ENCODE data around the gene EYA2.

EYA2 gene

DNA sequence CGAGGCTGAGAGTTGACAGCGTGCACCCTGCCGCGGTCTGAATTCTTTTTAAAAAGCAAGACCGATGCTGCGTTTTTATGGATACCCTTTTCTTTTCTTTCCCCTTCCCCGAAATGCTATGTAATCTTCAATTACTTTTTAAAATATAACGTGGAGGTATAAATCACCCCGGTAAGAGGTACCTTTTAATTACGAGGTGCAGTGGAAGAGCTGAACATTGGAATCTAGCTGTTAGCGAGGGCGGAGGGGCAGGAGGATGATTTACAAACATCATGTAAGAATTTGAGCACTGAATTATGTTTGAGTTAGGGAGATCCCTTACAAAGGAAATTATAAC is 1.2 kb downstream of the EYA2 start:
- peaks cover 25% of the 10 kb centered on the region; the same call in 1 of the 2 replicates for H3K4me1 ChIP-seq (ENCODE audit: insufficient read depth, low read length)
- H3K9ac ChIP-seq (ENCODE audit: low read depth, low read length) = no peak overlapping the region
- WGBS = 11% methylated on average over 11 of the region's 12 CpGs
- H3K27ac ChIP-seq (ENCODE audit: low read depth, low read length) = no peak overlapping the region
- H3K36me3 ChIP-seq (ENCODE audit: insufficient read depth, low read length) = no peaks in the 10 kb centered on the region
- H3K4me3 ChIP-seq (ENCODE audit: low read length) = peak overlapping the region; percentile 57
- H3K9me3 ChIP-seq (ENCODE audit: insufficient read depth, low read depth, low read length) = no peaks in the 10 kb centered on the region
- H3K27me3 ChIP-seq (ENCODE audit: insufficient read depth, low read length) = peaks cover 58% of the 10 kb centered on the region

GRCh38 chr20:46897328-46897880 is 2.8 kb downstream of the EYA2 start:
- Histone ChIP-seq H3K9me3 (ENCODE audit: insufficient read depth, low read depth, low read length) (no peaks in the 10 kb centered on the region), H3K4me3 (ENCODE audit: low read length) (no peak overlapping the region), H3K36me3 (ENCODE audit: insufficient read depth, low read length) (no peaks in the 10 kb centered on the region), H3K9ac (ENCODE audit: low read depth, low read length) (no peak overlapping the region), H3K27ac (ENCODE audit: low read depth, low read length) (no peak overlapping the region), H3K4me1 (ENCODE audit: insufficient read depth, low read length) (peaks cover 25% of the 10 kb centered on the region; the same call in 1 of the 2 replicates), H3K27me3 (ENCODE audit: insufficient read depth, low read length) (peaks cover 58% of the 10 kb centered on the region)
- 91% methylated on average over 16 of the region's 16 CpGs for WGBS

DNA sequence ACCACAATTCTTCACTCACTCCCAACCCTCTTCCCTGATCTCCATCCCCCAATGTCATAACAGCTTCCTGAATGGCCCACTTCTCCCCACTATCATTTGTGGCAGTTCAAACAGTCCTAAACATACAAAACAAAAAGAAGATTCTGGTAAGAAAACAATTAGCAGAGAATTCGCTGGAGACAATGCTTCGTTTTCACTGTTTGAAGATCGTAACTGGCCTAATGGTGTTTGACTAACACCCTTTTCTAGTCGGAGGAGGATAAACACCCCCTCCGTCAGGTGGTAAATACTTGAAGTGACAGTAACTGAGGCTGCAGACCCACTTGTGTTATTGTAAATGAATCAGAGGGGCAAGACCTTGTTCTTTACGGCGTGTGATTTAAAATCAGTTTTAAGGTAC is 3.8 kb downstream of the EYA2 start:
- Histone ChIP-seq H3K9ac (ENCODE audit: low read depth, low read length) (no peak overlapping the region), H3K9me3 (ENCODE audit: insufficient read depth, low read depth, low read length) (no peaks in the 10 kb centered on the region), H3K36me3 (ENCODE audit: insufficient read depth, low read length) (no peaks in the 10 kb centered on the region), H3K4me1 (ENCODE audit: insufficient read depth, low read length) (peaks cover 25% of the 10 kb centered on the region; the same call in 1 of the 2 replicates), H3K4me3 (ENCODE audit: low read length) (no peak overlapping the region), H3K27me3 (ENCODE audit: insufficient read depth, low read length) (peaks cover 49% of the 10 kb centered on the region), H3K27ac (ENCODE audit: low read depth, low read length) (no peak overlapping the region)
- WGBS = 58% methylated on average over 7 of the region's 7 CpGs

- H3K9me3 ChIP-seq (ENCODE audit: insufficient read depth, low read depth, low read length) = no peaks in the 10 kb centered on the region
Measured at GRCh38 chr20:46899621-46900020, 5.0 kb downstream of the EYA2 start.

DNA sequence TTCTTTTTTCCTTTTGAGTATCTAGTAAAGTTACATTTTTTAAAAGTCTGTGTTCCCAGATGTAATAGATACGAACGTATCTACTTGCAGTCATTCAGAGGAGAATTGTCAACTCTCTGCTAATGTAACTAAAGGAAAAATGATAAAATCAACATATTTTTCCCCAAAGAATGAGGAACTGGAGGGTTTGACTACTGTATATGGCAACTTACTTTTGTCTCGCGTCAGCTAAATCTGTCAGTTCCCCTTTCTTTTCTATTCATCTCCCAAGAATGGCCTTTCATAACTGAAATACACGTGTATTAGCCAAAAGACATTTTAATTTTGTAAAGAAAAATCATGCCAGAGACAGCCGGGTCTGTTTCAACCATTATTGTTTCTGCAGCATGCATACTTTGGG is 5.4 kb downstream of the EYA2 start:
- Histone ChIP-seq H3K4me3 (ENCODE audit: low read length) (no peak overlapping the region), H3K27ac (ENCODE audit: low read depth, low read length) (no peak overlapping the region), H3K27me3 (ENCODE audit: insufficient read depth, low read length) (peaks cover 36% of the 10 kb centered on the region), H3K9me3 (ENCODE audit: insufficient read depth, low read depth, low read length) (no peaks in the 10 kb centered on the region), H3K9ac (ENCODE audit: low read depth, low read length) (no peak overlapping the region), H3K36me3 (ENCODE audit: insufficient read depth, low read length) (no peaks in the 10 kb centered on the region), H3K4me1 (ENCODE audit: insufficient read depth, low read length) (peaks cover 22% of the 10 kb centered on the region; the same call in 1 of the 2 replicates)
- 95% methylated on average over 6 of the region's 6 CpGs for WGBS

More at GRCh38 chr20:46899621-46900020, 5.0 kb downstream of the EYA2 start:
- no peaks in the 10 kb centered on the region for H3K36me3 ChIP-seq (ENCODE audit: insufficient read depth, low read length)
- peaks cover 22% of the 10 kb centered on the region; the same call in 1 of the 2 replicates for H3K4me1 ChIP-seq (ENCODE audit: insufficient read depth, low read length)
- WGBS = 90% methylated on average over 11 of the region's 11 CpGs
- H3K9ac ChIP-seq (ENCODE audit: low read depth, low read length) = no peak overlapping the region
- H3K27ac ChIP-seq (ENCODE audit: low read depth, low read length) = no peak overlapping the region
- no peak overlapping the region for H3K4me3 ChIP-seq (ENCODE audit: low read length)
- H3K27me3 ChIP-seq (ENCODE audit: insufficient read depth, low read length) = peaks cover 40% of the 10 kb centered on the region

DNA sequence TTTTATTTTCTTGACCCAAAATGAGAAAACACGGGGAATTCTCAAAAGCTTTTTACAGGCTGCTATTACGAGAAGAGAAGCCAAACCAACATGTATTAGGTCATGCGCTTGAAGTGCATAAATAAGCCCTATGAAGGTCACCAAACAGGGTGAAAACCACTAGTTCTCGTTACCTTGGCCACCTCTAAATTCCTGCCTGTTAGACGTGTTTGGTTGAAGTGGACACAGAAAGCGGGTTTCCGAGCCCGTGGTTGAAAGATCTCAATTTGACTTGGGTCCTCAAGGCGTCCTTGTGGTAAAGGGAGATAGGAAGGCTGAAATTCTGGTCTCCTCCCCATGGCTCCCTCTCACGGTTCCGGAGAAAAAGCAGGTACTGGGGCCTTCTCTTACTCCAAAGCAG is 6.2 kb downstream of the EYA2 start:
- Histone ChIP-seq H3K27me3 (ENCODE audit: insufficient read depth, low read length) (peaks cover 29% of the 10 kb centered on the region), H3K9ac (ENCODE audit: low read depth, low read length) (no peak overlapping the region), H3K4me3 (ENCODE audit: low read length) (no peak overlapping the region), H3K27ac (ENCODE audit: low read depth, low read length) (no peak overlapping the region), H3K36me3 (ENCODE audit: insufficient read depth, low read length) (no peaks in the 10 kb centered on the region), H3K4me1 (ENCODE audit: insufficient read depth, low read length) (peaks cover 19% of the 10 kb centered on the region; the same call in 1 of the 2 replicates), H3K9me3 (ENCODE audit: insufficient read depth, low read depth, low read length) (no peaks in the 10 kb centered on the region)
- WGBS = 90% methylated on average over 11 of the region's 11 CpGs

- H3K36me3 ChIP-seq (ENCODE audit: insufficient read depth, low read length) = no peaks in the 10 kb centered on the region
- WGBS = 84% methylated on average over 13 of the region's 13 CpGs
- H3K27me3 ChIP-seq (ENCODE audit: insufficient read depth, low read length) = peaks cover 21% of the 10 kb centered on the region
Measured at GRCh38 chr20:46901638-46902037, 7.0 kb downstream of the EYA2 start.

DNA sequence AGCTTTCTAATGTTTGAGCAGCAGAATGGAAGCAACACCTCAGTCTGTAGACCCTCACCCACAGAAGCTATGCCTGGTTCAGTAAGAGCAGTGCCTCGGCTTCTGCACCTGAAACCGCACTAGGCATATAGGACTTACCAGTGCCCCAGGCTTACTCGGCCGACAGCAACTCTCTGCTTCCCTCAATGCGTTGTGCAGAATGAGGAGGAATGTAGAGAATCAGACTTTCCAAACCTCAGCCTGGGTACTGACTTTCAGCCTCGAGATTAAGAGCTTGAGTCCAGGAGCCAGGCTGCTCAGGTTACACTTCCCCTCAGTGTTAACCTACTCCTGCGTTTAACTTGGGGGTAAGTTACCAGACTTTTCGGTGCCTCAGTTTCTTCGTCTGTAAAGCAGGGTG is 8.6 kb downstream of the EYA2 start:
- 83% methylated on average over 9 of the region's 9 CpGs for WGBS
- no peaks in the 10 kb centered on the region for H3K36me3 ChIP-seq (ENCODE audit: insufficient read depth, low read length)
- H3K27me3 ChIP-seq (ENCODE audit: insufficient read depth, low read length) = peaks cover 5% of the 10 kb centered on the region; the same call in 1 of the 2 replicates
- H3K27ac ChIP-seq (ENCODE audit: low read depth, low read length) = no peak overlapping the region
- H3K9me3 ChIP-seq (ENCODE audit: insufficient read depth, low read depth, low read length) = no peaks in the 10 kb centered on the region
- peaks cover 2% of the 10 kb centered on the region; the same call in 1 of the 2 replicates for H3K4me1 ChIP-seq (ENCODE audit: insufficient read depth, low read length)
- H3K4me3 ChIP-seq (ENCODE audit: low read length) = no peak overlapping the region
- no peak overlapping the region for H3K9ac ChIP-seq (ENCODE audit: low read depth, low read length)

More at GRCh38 chr20:46901638-46902037, 7.0 kb downstream of the EYA2 start:
- Histone ChIP-seq H3K9ac (ENCODE audit: low read depth, low read length) (no peak overlapping the region), H3K9me3 (ENCODE audit: insufficient read depth, low read depth, low read length) (no peaks in the 10 kb centered on the region), H3K4me1 (ENCODE audit: insufficient read depth, low read length) (peaks cover 15% of the 10 kb centered on the region; the same call in 1 of the 2 replicates), H3K4me3 (ENCODE audit: low read length) (no peak overlapping the region), H3K27ac (ENCODE audit: low read depth, low read length) (no peak overlapping the region)

DNA sequence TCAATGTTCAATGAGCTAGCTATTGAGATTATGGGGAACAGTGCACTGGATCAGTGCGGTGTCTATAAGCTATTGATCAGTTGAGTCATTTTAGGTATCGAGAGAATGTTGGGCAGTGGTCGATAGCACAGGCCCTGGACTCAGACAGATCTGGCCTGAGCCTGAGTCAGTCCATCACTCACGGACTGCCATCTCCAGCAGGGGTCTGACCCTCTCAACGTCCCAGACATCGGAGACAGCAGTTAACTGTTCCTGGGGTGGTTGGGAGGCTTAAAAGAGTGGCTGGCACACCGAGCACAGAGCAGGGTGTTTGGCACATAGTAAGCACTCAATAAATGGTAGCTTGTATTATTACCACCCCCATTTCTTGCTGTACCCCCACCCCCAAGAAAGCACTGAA is 9.3 kb downstream of the EYA2 start:
- Histone ChIP-seq H3K36me3 (ENCODE audit: insufficient read depth, low read length) (no peaks in the 10 kb centered on the region), H3K27me3 (ENCODE audit: insufficient read depth, low read length) (no peaks in the 10 kb centered on the region), H3K9me3 (ENCODE audit: insufficient read depth, low read depth, low read length) (no peaks in the 10 kb centered on the region), H3K27ac (ENCODE audit: low read depth, low read length) (no peak overlapping the region), H3K9ac (ENCODE audit: low read depth, low read length) (no peak overlapping the region), H3K4me1 (ENCODE audit: insufficient read depth, low read length) (no peaks in the 10 kb centered on the region), H3K4me3 (ENCODE audit: low read length) (no peak overlapping the region)
- WGBS = 81% methylated on average over 6 of the region's 7 CpGs

DNA sequence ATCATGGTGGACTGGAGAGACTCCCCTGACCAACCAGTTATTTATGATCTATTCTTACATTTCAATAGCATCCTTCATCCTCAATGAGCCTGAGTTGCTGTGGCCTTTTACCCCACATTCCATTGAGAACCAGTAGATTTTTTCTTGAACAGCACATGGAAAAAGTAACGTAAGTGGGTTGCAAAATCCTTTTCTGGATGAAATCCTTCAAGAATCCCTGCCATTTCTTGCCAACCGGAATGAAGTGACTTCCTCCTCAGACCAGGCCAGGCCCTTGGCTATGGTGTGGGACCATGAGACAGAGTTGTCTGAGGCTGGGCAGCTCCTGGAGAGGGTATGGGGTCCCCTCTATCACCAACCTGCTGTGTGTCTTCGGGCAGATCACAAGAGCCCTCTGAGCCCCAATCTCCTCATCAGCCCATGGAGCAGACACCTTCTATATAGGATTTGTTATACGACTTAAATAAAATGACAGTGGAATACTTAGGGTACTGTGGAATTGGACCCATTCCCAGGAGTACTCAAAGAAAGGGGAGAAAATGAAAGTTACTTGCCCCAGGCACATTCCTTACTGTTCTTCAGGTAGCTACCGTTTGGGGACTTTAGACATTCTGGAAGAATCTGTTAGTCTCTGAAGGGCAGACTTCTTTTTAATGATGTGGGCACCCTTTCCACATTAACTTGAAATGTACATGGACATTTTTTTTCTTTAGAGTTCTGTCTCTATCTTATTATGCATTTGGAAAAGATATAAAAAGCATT is 10.9 kb downstream of the EYA2 start:
- no peak overlapping the region for H3K9ac ChIP-seq (ENCODE audit: low read depth, low read length)
- H3K4me1 ChIP-seq (ENCODE audit: insufficient read depth, low read length) = no peaks in the 10 kb centered on the region
- no peaks in the 10 kb centered on the region for H3K36me3 ChIP-seq (ENCODE audit: insufficient read depth, low read length)
- no peaks in the 10 kb centered on the region for H3K27me3 ChIP-seq (ENCODE audit: insufficient read depth, low read length)
- 94% methylated on average over 4 of the region's 5 CpGs for WGBS
- H3K9me3 ChIP-seq (ENCODE audit: insufficient read depth, low read depth, low read length) = no peaks in the 10 kb centered on the region
- no peak overlapping the region for H3K27ac ChIP-seq (ENCODE audit: low read depth, low read length)
- no peak overlapping the region for H3K4me3 ChIP-seq (ENCODE audit: low read length)

DNA sequence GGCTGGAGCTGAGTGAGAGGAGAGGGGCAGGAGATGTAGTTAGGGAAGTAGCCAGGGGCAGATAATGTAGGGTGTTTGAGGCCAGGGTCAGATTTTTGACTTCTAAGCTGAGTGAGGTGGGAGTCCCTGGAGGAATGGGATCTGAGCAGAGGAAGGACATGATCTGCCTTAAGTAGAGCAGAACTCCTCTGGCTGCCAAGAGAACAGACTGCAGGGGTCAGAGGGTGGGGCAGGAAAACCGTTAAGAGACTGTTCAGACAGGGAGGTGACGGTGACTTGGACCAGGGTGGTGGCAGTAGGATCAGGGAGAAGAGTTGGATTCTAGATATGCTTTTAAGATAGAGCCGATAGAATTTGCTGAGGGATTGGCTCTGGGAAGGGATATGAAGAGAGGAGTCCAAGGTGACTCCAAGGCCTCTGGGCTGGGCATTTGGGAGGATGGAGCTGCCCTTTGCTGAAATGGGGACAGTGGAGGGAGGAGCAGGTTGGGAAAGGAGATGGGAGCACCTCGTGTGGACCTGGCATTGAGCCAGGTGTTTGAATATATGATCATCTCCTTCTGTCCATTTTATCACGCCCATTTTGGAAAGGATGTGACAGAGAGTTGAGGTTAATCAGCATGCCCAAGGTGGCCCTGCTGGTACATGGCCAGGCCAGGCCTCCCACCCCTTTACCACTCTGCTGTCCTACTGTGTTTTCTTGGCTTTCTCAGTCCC is 18.8 kb downstream of the EYA2 start:
- Histone ChIP-seq H3K27me3 (ENCODE audit: insufficient read depth, low read length) (no peaks in the 10 kb centered on the region), H3K27ac (ENCODE audit: low read depth, low read length) (no peak overlapping the region), H3K4me3 (ENCODE audit: low read length) (no peak overlapping the region), H3K4me1 (ENCODE audit: insufficient read depth, low read length) (no peaks in the 10 kb centered on the region), H3K36me3 (ENCODE audit: insufficient read depth, low read length) (no peaks in the 10 kb centered on the region), H3K9ac (ENCODE audit: low read depth, low read length) (no peak overlapping the region), H3K9me3 (ENCODE audit: insufficient read depth, low read depth, low read length) (no peaks in the 10 kb centered on the region)
- WGBS = 89% methylated on average over 5 of the region's 5 CpGs

All from HUES64 (cell line).